IPS DF 19.7 (cell line): Measurements from ENCODE around the gene PUSL1.
"Not testable (repeated sequence)": the region's sequence is repeated elsewhere in the genome, so short reads cannot be mapped to it uniquely, and the experiment has no call there.

Source experiments
- DNase-seq: peaks from one replicate; pipeline ENCODE4 v3.0.0-alpha.2; 2013; ENCODE audit warnings: low read depth, low spot score

The PUSL1 gene

GRCh38 chr1:1310109-1310385, 1.6 kb downstream of the PUSL1 start:
- no peak for DNase-seq

- DNase-seq = no peak
Observed at GRCh38 chr1:1310476-1311053, 2.2 kb downstream of the PUSL1 start.

- no peak for DNase-seq
Observed at GRCh38 chr1:1311107-1312104, 3.0 kb downstream of the PUSL1 start.

DNA sequence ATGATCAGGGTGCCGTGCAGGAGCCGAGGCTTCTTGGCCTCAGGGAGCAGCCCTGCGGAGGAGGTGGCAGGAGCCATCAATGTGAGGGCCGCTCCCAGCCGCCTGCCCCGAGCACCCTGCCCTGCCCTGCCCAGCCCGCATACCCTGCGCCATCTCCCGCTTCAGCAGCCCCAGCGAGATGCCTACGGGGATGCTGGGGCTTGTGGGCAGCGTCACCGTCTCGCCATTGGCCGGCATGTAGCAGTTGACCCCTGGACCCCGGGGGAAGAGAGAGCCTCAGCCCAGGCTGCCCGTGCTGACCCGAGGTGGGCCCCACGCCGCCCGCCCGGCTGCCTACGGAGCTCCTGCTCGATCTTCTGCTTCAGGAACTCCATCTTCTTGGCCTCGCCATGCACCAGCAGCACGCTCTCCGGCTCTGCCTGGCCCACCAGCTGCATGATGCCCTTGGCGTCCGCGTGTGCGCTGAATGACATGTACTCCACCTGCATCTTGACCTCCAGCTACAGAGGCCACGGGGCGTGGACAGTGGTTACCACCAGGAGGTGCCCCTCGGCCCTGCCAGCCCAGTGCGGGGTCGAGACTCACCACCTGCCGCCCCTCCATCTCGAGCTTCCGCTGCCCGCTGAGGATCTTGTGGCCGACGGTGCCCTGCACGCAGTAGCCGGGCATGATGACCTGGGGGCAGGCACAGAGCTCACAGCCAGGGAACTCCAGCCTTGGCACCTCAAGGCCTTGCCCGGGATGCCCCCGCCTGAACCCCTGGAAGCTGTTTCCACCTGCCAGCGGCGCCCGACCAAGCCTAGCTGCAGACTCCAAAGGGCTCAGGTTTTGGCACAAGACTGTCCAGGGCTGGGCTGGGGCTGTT, 4.3 kb downstream of the PUSL1 start:
- DNase-seq = no peak

- no peak for DNase-seq
Observed at GRCh38 chr1:1313500-1314236, 5.3 kb downstream of the PUSL1 start.

- DNase-seq = no peak
Observed at GRCh38 chr1:1314237-1314586, 5.8 kb downstream of the PUSL1 start.

- no peak for DNase-seq
Observed at GRCh38 chr1:1314678-1315335, 6.4 kb downstream of the PUSL1 start.

GRCh38 chr1:1315435-1315954, 7.1 kb downstream of the PUSL1 start:
- DNase-seq = no peak

DNA sequence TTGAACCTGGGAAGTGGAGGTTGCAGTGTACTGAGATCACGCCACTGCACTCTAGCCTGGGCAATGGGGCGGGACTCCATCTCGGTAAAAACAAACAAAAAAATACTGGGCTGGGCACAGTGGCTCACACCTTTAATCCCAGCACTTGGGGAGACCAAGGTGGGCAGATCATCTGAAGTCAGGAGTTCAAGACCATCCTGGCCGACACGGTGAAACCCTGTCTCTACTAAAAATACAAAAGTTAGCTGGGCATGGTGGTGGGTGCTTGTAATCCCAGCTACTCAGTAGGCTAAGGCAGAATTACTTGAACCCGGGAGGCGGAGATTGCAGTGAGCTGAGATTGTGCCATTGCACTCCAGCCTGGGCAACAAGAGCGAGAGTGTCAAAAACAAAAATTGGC, 7.8 kb downstream of the PUSL1 start:
- DNase-seq = not testable (repeated sequence)

DNA sequence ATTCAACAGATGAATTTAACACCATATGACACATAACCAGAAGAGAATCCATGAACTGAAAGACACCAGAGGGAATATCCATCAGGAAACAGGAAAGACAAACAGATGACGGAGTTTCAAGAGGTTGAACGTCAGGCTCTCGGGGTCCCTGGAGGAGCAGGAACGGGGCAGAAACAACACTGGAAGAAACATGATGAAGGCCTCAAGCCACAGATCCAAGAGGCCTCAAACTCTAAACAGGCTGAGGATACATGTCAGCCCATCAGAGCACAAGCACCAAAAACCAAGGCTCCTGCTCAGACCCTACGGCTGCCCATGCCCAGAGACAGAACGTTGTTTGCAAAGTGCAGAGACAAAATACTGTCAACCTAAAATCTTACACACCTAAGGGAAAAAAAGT, 9.0 kb downstream of the PUSL1 start:
- no peak for DNase-seq

- DNase-seq = no peak
Observed at GRCh38 chr1:1318131-1318652, 9.8 kb downstream of the PUSL1 start.

- no peak for DNase-seq
Observed at GRCh38 chr1:1318777-1319645, 10.6 kb downstream of the PUSL1 start.

GRCh38 chr1:1319646-1319941, 11.2 kb downstream of the PUSL1 start:
- DNase-seq = no peak

DNA sequence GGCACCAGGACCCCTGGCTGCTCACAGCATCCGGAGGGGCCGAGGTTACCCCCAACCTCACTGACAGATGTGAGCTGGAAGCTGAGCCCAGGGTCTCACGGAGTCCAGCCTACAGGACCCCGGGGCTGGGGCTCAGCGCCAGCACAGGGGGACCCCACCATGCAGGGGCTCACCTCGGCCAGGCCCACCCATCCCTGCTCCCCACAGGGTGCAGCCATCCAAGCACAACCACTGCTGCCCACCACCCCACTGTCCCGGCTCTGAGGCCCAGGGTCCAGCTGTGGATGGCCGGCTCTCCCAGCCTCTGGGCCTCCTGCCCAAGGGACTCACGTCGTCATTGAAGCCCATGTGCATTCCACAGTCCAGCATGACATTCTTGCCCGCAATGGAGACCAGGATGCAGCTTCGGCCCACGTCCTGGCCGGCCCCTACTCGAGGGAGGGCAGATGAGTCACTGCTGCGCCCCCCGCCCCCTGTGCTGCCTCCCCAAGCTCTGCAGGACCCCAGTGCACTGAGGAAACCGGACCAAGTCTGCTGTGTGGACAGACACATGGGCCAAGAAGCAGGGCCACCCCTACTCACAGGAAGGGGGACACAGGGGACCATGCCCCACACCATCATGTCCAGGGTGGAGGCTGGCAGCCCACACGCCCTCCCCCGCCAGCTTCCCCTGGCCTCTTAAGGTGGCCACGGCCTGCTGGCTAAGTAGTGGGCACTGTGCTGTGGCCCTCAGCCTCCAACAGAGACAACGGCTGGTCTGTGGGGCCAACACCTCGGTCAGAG, 12.5 kb downstream of the PUSL1 start:
- DNase-seq = no peak

DNA sequence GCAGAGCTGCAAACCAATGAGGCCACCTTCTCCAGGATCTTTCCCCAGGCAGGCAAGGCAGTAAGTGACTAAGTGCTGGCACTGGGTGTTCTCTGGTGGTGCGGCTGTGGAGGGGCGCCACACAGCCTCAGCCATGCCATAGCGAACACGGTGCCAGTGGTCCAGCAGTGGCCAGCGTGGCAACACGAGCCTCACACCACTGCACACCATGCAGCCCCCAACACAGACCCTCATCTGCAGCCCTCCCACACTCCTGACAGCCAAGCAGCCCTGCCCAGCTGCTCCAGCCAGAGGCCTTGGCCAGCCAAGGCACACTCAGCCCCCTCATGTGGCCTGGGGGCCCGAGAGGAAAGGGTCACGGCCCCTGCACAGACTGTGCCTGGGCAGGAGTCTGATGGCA, 13.1 kb downstream of the PUSL1 start:
- no peak for DNase-seq

DNA sequence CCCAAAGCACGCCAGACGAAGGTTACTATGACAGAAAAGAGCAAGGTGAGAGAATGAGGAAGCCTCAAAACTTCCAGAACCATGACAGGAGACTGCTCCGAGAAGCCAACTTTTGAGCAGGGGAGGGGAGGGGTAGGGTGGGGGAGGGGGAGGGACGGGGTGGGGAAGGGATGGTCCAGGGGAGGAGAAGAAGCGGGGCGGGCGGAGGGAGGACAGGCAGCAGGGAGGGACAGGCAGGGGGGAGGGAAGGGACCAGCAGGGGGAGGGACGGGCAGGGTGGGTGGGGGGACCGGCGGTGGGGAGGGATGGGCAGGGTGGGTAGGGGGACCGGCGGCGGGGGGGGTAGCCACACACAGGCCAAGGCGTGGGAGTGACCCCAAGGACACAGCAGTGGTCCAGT, 14.0 kb downstream of the PUSL1 start:
- DNase-seq = no peak

- DNase-seq = no peak
Observed at GRCh38 chr1:1322952-1323351, 14.6 kb downstream of the PUSL1 start.

- DNase-seq = no peak
Observed at GRCh38 chr1:1324084-1324523, 15.7 kb downstream of the PUSL1 start.
